RWPE1 (cell line): ENCODE results near the gene CEP41.

Experiments
- CTCF ChIA-PET: fragments of 350-600 bp; sonication (Branson Sonifier 250); formaldehyde crosslinking; extraction: SDS; loops from one replicate; lab custom pipeline; 2021; lab: Yijun Ruan, JAX
- POLR2A ChIA-PET: fragments of 400-600 bp; formaldehyde crosslinking; extraction: SDS; loops from one replicate; lab custom pipeline; 2020; ENCODE audit warnings: antibody characterized with exemption; ENCODE audit not compliant: low non-redundant PET; lab: Yijun Ruan, JAX
- DNase-seq: peaks from one replicate; pipeline ENCODE4 v3.0.0; 2012; ENCODE audit warnings: low spot score
- H3K27ac ChIP-seq: fragments of 450-650 bp; 2 replicates; pipeline ENCODE4 v1.5.1; 2017
- CTCF ChIP-seq: fragments of 450-650 bp; conservative IDR thresholded peaks from 2 replicates; pipeline ENCODE4 v1.5.1; 2017; ENCODE audit warnings: low read depth, mild to moderate bottlenecking

The CEP41 gene

GRCh38 chr7:130397051-130397757 is 43.6 kb downstream of the CEP41 start:
- no peak overlapping the region for H3K27ac ChIP-seq
- TF ChIP-seq CTCF, result no peak
- CTCF ChIA-PET, result no interaction called here
- DNase-seq, result no peak
- POLR2A ChIA-PET, result no interaction called here

GRCh38 chr7:130396109-130396508 is 44.7 kb downstream of the CEP41 start:
- H3K27ac ChIP-seq, result no peak overlapping the region
- CTCF ChIA-PET, result no interaction called here
- no peak for TF ChIP-seq CTCF
- POLR2A ChIA-PET, result no interaction called here
- no peak for DNase-seq

- CTCF ChIA-PET, result no interaction called here
Measured at GRCh38 chr7:130395421-130395820, 45.4 kb downstream of the CEP41 start.

GRCh38 chr7:130394421-130395195 is 46.2 kb downstream of the CEP41 start:
- no peak overlapping the region for H3K27ac ChIP-seq
- POLR2A ChIA-PET, result no interaction called here
- no peak for TF ChIP-seq CTCF
- CTCF ChIA-PET, result no interaction called here
- no peak for DNase-seq

More at GRCh38 chr7:130395421-130395820, 45.4 kb downstream of the CEP41 start:
- no peak for TF ChIP-seq CTCF
- POLR2A ChIA-PET, result no interaction called here
- H3K27ac ChIP-seq, result no peak overlapping the region
- DNase-seq, result no peak

GRCh38 chr7:130393841-130394411 is 46.9 kb downstream of the CEP41 start:
- CTCF ChIA-PET, result no interaction called here
- no peak for DNase-seq
- H3K27ac ChIP-seq, result no peak overlapping the region
- POLR2A ChIA-PET, result no interaction called here
- no peak for TF ChIP-seq CTCF

GRCh38 chr7:130393101-130393561 is 47.7 kb downstream of the CEP41 start:
- TF ChIP-seq CTCF, result no peak
- no peak overlapping the region for H3K27ac ChIP-seq
- ChIA-PET POLR2A (no interaction called here), CTCF (no interaction called here)
- DNase-seq, result no peak
